Tibial nerve (tissue), 4 donors: ENCODE measurements around the gene RIPK3. TPM values are rescaled to one million over a fixed set of nuclear protein-coding genes. Genes with fewer than 3 reads are reported as not detected.
A peak's percentile ranks its signal among the peaks of the same experiment; 100 is the strongest.

Experiments used
- DNase-seq, 2 donors: peaks; one replicate each; pipeline ENCODE4 v3.0.0-alpha.2; 2019; ENCODE audit warnings: low spot score in 2 of 2
- H3K27ac ChIP-seq, 4 donors: fragments of 200-600 bp; sonication (generic) in 3 of 4; one replicate each; pipeline ENCODE4 v1.5.1; 2017 to 2019; ENCODE audit warnings: mild to moderate bottlenecking in 1 of 4
- H3K27me3 ChIP-seq, 2 donors: fragments of 200-600 bp; sonication (generic) in 1 of 2; one replicate each; pipeline versions ENCODE4 v1.5.1 to v1.6.0; 2017 to 2019
- H3K36me3 ChIP-seq, 3 donors: fragments of 200-600 bp; sonication (generic); one replicate each; pipeline ENCODE4 v1.5.1; 2018 to 2019
- H3K4me1 ChIP-seq, 4 donors: fragments of 200-600 bp; sonication (generic) in 3 of 4; one replicate each; pipeline ENCODE4 v1.5.1; 2017 to 2019
- H3K4me3 ChIP-seq, 4 donors: fragments of 200-600 bp; sonication (generic) in 3 of 4; one replicate each; pipeline ENCODE4 v1.5.1; 2017 to 2019; ENCODE audit warnings: mild to moderate bottlenecking in 1 of 4, moderate library complexity in 1 of 4
- H3K9me3 ChIP-seq, 4 donors: fragments of 200-600 bp; sonication (generic) in 3 of 4; one replicate each; pipeline ENCODE4 v1.5.1; 2017 to 2019
- EP300 ChIP-seq, 2 donors: sonication (generic); formaldehyde crosslinking; IDR thresholded peaks; one replicate each; pipeline ENCODE4 v1.6.1; 2017; ENCODE audit warnings: antibody characterized with exemption in 2 of 2, mild to moderate bottlenecking in 1 of 2
- POLR2A ChIP-seq, 2 donors: fragments of 450-650 bp; IDR thresholded peaks; one replicate each; pipeline ENCODE4 v1.6.1; 2017; ENCODE audit warnings: antibody characterized with exemption in 2 of 2, mild to moderate bottlenecking in 2 of 2, moderate library complexity in 2 of 2
- WGBS, 2 donors: methylation state at CpG; one replicate each; pipeline ENCODE4 v1.1.5; 2018; 5-methylcytosine and 5-hydroxymethylcytosine counted together
- total RNA-seq, 4 donors: library from RNA; depleted of rRNA; stranded (reverse); fragments of >200 nt; gene quantifications; one replicate each; pipeline ENCODE4 v1.1.0, GENCODE V29; 2016
- TF ChIP-seq, protein P1 (sequence below), 5 experiments: fragments of 200-600 bp in 3 of 5; fragments of 450-650 bp in 2 of 5; sonication (generic) in 3 of 5; IDR thresholded peaks; one replicate each; pipeline ENCODE4 v1.5.1; 2016 to 2019; ENCODE audit warnings: antibody characterized with exemption in 5 of 5, mild to moderate bottlenecking in 3 of 5, moderate library complexity in 2 of 5

RIPK3 gene
- total RNA-seq, 4 donors from 2014 or later, result 4.0 to 9.6 (median 9.0) TPM

- TF ChIP-seq EP300 (IDR thresholded peaks at IDR 0.05), result peak; percentile 16 to 73
- TF ChIP-seq, protein P1, sequence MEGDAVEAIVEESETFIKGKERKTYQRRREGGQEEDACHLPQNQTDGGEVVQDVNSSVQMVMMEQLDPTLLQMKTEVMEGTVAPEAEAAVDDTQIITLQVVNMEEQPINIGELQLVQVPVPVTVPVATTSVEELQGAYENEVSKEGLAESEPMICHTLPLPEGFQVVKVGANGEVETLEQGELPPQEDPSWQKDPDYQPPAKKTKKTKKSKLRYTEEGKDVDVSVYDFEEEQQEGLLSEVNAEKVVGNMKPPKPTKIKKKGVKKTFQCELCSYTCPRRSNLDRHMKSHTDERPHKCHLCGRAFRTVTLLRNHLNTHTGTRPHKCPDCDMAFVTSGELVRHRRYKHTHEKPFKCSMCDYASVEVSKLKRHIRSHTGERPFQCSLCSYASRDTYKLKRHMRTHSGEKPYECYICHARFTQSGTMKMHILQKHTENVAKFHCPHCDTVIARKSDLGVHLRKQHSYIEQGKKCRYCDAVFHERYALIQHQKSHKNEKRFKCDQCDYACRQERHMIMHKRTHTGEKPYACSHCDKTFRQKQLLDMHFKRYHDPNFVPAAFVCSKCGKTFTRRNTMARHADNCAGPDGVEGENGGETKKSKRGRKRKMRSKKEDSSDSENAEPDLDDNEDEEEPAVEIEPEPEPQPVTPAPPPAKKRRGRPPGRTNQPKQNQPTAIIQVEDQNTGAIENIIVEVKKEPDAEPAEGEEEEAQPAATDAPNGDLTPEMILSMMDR (IDR thresholded peaks at IDR 0.05), result no peak
- TF ChIP-seq POLR2A (IDR thresholded peaks at IDR 0.05), result no peak
- no peak for DNase-seq
- H3K4me3 ChIP-seq, result no peak overlapping the region
- WGBS, 2 donors, result 56 to 58% methylated on average over 9 of the region's 9 CpGs
- H3K27me3 ChIP-seq, result peaks cover 0 to 13% of the 10 kb centered on the region in 2 donors
- peaks cover 0 to 82% (median 34%) of the 10 kb centered on the region in 4 donors for H3K4me1 ChIP-seq
- no peaks in the 10 kb centered on the region for H3K9me3 ChIP-seq
- peaks cover 0 to 3% (median 0%) of the 10 kb centered on the region in 3 donors for H3K36me3 ChIP-seq
- H3K27ac ChIP-seq, result peak overlapping the region in 3 of 4 donors; percentile 79 to 90 (median 80)
Observed at GRCh38 chr14:24312736-24313507, 26.9 kb downstream of the RIPK3 start.

- Histone ChIP-seq H3K9me3 (no peaks in the 10 kb centered on the region), H3K36me3 (peaks cover 0 to 10% (median 6%) of the 10 kb centered on the region in 3 donors), H3K27me3 (peaks cover 0 to 13% of the 10 kb centered on the region in 2 donors), H3K27ac (peak overlapping the region in 3 of 4 donors; percentile 79 to 90 (median 80)), H3K4me3 (peak overlapping the region; percentile 41 to 76 (median 58)), H3K4me1 (peaks cover 0 to 83% (median 35%) of the 10 kb centered on the region in 4 donors)
- WGBS, 2 donors, result 89 to 96% methylated on average over 1 of the region's 1 CpG
- no peak for DNase-seq
- TF ChIP-seq EP300 (IDR thresholded peaks at IDR 0.05) (no peak), POLR2A (IDR thresholded peaks at IDR 0.05) (no peak)
- TF ChIP-seq, protein P1 (IDR thresholded peaks at IDR 0.05), result no peak
Observed at GRCh38 chr14:24311837-24312615, 27.8 kb downstream of the RIPK3 start.

GRCh38 chr14:24310646-24311604 is 28.9 kb downstream of the RIPK3 start, which contains the start of gene LTB4R:
Gene LTB4R, plus strand, starts transcription at chr14:24311502. Its CDS starts 4,150 bp downstream, at chr14:24315652.
- H3K27ac ChIP-seq, result peak within 1 kb of the TSS; percentile 40 to 90 (median 80)
- peaks cover 0 to 72% (median 30%) of the 10 kb centered on the region in 4 donors for H3K4me1 ChIP-seq
- WGBS, 2 donors, result 11 to 24% methylated on average over 25 to 54 of the region's 99 CpGs
- peak within 1 kb of the TSS; percentile 41 to 76 (median 58) for H3K4me3 ChIP-seq
- no peaks in the 10 kb centered on the region for H3K9me3 ChIP-seq
- H3K36me3 ChIP-seq, result peaks cover 0 to 21% (median 17%) of the 10 kb centered on the region in 3 donors
- no peak for DNase-seq
- H3K27me3 ChIP-seq, result peaks cover 0 to 2% of the 10 kb centered on the region in 2 donors
- TF ChIP-seq POLR2A (IDR thresholded peaks at IDR 0.05), result peak in 1 of 2 donors; percentile 10
- TF ChIP-seq EP300 (IDR thresholded peaks at IDR 0.05), result peak in 1 of 2 donors; percentile 4
- TF ChIP-seq, protein P1 (IDR thresholded peaks at IDR 0.05), result peak; percentile 22 to 72 (median 51)

GRCh38 chr14:24310265-24310645 is 29.5 kb downstream of the RIPK3 start:
- H3K9me3 ChIP-seq, result no peaks in the 10 kb centered on the region
- peaks cover 0 to 28% (median 23%) of the 10 kb centered on the region in 3 donors for H3K36me3 ChIP-seq
- peak overlapping the region in 3 of 4 donors; percentile 0 to 90 (median 79) for H3K27ac ChIP-seq
- 35 to 85% methylated on average over 1 to 4 of the region's 5 CpGs for WGBS, 2 donors
- DNase-seq, result no peak
- H3K4me1 ChIP-seq, result peaks cover 0 to 68% (median 30%) of the 10 kb centered on the region in 4 donors
- H3K4me3 ChIP-seq, result peak overlapping the region; percentile 41 to 76 (median 58)
- H3K27me3 ChIP-seq, result no peaks in the 10 kb centered on the region
- TF ChIP-seq, protein P1 (IDR thresholded peaks at IDR 0.05), result no peak
- TF ChIP-seq POLR2A (IDR thresholded peaks at IDR 0.05) (no peak), EP300 (IDR thresholded peaks at IDR 0.05) (no peak)
